K562 treated with DMSO at 1 percent for 24 hours (cell line): ENCODE data around the gene KCNG3. TPM values are rescaled to one million over a fixed set of nuclear protein-coding genes. Genes with fewer than 3 reads are reported as not detected.

Source experiments
- total RNA-seq: library from RNA; unstranded; fragments of 300-600 nt; gene quantifications from 2 replicates; pipeline ENCODE4 v1.2.3, GENCODE V29; 2022; ENCODE audit warnings: low read depth; ENCODE audit not compliant: insufficient read depth

KCNG3 gene, protein sequence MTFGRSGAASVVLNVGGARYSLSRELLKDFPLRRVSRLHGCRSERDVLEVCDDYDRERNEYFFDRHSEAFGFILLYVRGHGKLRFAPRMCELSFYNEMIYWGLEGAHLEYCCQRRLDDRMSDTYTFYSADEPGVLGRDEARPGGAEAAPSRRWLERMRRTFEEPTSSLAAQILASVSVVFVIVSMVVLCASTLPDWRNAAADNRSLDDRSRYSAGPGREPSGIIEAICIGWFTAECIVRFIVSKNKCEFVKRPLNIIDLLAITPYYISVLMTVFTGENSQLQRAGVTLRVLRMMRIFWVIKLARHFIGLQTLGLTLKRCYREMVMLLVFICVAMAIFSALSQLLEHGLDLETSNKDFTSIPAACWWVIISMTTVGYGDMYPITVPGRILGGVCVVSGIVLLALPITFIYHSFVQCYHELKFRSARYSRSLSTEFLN
- total RNA-seq: not detected in 2 replicates

DNA sequence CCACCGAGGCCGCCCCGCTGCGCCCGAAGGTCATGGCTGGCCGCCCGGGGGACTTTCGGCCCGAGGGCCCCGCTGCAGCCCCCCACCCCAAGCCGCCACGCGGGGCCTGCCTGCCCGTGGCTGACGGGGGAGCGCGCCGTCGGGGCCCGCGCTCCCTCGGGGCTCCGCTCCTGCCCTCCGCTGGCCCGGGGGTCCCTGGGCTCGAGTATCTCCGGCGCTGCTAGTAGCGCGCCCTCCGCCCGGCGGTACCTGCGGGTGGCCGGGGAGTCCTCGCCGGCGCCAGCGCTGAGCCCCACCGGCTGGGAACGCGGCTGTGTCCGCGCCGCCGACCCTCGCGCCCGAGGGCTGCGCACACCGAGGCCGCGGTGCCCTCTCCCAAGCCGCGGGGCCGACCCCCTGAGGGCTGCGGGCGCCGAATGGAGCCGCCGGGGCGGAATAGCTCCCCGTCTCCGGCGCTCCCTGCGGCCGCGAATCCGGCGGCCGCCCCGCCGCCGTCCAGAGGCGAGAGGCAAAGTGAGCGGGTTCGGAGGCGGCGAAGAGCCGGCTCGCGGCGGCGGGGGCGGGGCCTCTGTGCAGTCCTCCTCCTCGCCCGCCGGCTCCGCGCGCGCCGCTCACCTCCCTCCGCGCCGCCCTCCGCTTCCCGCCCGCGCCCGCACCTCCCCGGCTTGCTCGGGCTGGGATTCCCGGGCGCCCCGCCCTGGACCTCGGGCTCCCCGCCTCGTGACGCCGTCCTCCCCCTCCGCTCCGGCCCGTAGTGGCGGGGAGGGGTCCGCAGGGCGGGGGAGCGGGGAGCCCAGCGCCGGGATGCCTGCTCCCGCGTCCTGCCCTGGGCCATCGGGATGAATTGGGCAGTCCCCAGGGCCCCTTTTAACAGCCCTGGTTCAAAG is at the start of gene KCNG3:
Gene KCNG3 (minus strand): TSS at position 515 of the 887 bp plus-strand sequence. CDS start 481 bp downstream, at position 34.

Other genes starting within 250 kb of the KCNG3 start
- 144 and 151 TPM in 2 replicates for gene COX7A2L, start 132.8 kb downstream of the KCNG3 start, total RNA-seq
- 11.8 and 13.2 TPM in 2 replicates for gene MTA3, start 74.7 kb upstream of the KCNG3 start, total RNA-seq